Neural progenitor cell (in vitro differentiated cells): ENCODE results near the gene LSP1.

ENCODE experiments used
- EZH2phosphoT487 ChIP-seq: fragments of 200-600 bp; sonication (generic); IDR thresholded peaks from 2 replicates; pipeline ENCODE4 v1.6.1; 2017; ENCODE audit warnings: antibody characterized with exemption
- TF ChIP-seq, protein P1 (sequence below): fragments of 200-600 bp; sonication (generic); IDR thresholded peaks from 2 replicates; pipeline ENCODE4 v1.5.1; 2017; ENCODE audit warnings: antibody characterized with exemption, mild to moderate bottlenecking

DNA sequence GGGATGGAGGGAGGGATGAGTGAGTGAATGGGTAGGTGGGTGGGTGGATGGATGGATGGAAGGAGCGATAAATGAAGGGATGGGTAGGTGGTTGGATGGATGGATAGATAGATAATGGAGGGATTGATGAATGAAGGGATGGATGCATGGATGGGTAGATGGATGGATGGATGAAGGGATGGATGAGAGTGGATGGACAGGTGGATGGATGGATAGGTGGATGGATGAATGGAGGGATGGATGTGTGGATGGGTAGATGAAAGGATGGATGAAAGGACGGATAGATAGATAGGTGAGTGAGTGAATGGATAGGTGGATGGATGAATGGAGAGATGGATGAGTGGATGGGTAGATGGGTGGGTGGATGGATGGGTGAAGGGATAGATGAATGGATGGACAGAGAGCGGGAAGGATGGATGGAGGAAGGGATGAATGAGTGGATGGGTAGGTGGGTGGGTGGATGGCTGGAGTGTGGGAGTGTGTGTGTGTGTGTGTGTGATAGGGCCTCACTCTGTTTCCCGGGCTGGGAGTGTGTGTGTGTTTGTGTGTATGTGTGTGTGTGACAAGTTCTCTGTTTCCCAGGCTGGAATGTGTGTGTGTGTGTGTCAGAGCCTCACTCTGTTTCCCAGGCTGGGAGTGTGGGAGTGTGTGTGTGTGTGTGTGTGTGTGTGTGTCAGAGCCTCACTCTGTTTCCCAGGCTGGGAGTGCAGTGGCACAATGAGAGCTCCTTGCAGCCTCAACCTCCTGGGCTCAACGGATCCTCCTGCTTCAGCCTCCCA is 40.9 kb downstream of the LSP1 start:
- TF ChIP-seq, protein P1, sequence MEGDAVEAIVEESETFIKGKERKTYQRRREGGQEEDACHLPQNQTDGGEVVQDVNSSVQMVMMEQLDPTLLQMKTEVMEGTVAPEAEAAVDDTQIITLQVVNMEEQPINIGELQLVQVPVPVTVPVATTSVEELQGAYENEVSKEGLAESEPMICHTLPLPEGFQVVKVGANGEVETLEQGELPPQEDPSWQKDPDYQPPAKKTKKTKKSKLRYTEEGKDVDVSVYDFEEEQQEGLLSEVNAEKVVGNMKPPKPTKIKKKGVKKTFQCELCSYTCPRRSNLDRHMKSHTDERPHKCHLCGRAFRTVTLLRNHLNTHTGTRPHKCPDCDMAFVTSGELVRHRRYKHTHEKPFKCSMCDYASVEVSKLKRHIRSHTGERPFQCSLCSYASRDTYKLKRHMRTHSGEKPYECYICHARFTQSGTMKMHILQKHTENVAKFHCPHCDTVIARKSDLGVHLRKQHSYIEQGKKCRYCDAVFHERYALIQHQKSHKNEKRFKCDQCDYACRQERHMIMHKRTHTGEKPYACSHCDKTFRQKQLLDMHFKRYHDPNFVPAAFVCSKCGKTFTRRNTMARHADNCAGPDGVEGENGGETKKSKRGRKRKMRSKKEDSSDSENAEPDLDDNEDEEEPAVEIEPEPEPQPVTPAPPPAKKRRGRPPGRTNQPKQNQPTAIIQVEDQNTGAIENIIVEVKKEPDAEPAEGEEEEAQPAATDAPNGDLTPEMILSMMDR: no peak
- no peak for TF ChIP-seq EZH2phosphoT487
